Kidney (tissue), 14 donors: Measurements from ENCODE around the gene GRHL3. TPM values are rescaled to one million over a fixed set of nuclear protein-coding genes. Genes with fewer than 3 reads are reported as not detected.

Experiments
- DNase-seq, 5 donors: peaks; one replicate each; pipeline ENCODE4 v3.0.0-alpha.2; 2013 to 2020
- FAIRE-seq: peaks from 2 replicates; lab custom pipeline; 2012; peaks lifted over from hg19 to GRCh38; lab: Jason Lieb, UNC
- H3K27ac ChIP-seq, 2 donors: one replicate each; pipeline ENCODE4 v1.7.0; 2013; ENCODE audit warnings: low read depth in 2 of 2, low read length in 2 of 2, inconsistent platforms in 1 of 2
- H3K27me3 ChIP-seq: one replicate; pipeline ENCODE4 v1.7.1; 2013; ENCODE audit warnings: low read length, inconsistent platforms; ENCODE audit not compliant: control insufficient read depth, insufficient read depth
- H3K36me3 ChIP-seq, 3 donors: one replicate each; pipeline versions ENCODE4 v1.7.0 to v1.7.1; 2013; ENCODE audit warnings: low read length in 3 of 3, control low read depth in 1 of 3, inconsistent platforms in 1 of 3; ENCODE audit not compliant: insufficient read depth in 3 of 3, control insufficient read depth in 2 of 3
- H3K4me1 ChIP-seq, 3 donors: one replicate each; pipeline versions ENCODE4 v1.7.0 to v1.7.1; 2013; ENCODE audit warnings: low read length in 3 of 3, inconsistent platforms in 1 of 3, low read depth in 1 of 3; ENCODE audit not compliant: control insufficient read depth in 2 of 3, insufficient read depth in 2 of 3
- H3K4me3 ChIP-seq, 3 donors: one replicate each; pipeline versions ENCODE4 v1.7.0 to v1.8.1; 2013; ENCODE audit warnings: low read length in 3 of 3, control low read depth in 1 of 3, inconsistent platforms in 1 of 3
- H3K9ac ChIP-seq, 3 donors: one replicate each; pipeline versions ENCODE4 v1.7.0 to v1.7.1; 2013; ENCODE audit warnings: low read length in 3 of 3, control low read depth in 1 of 3, inconsistent platforms in 1 of 3
- H3K9me3 ChIP-seq, 3 donors: one replicate each; pipeline versions ENCODE4 v1.7.0 to v1.7.1; 2013; ENCODE audit warnings: low read length in 3 of 3, control low read depth in 1 of 3, inconsistent platforms in 1 of 3; ENCODE audit not compliant: control insufficient read depth in 2 of 3, insufficient read depth in 1 of 3
- CTCF ChIP-seq: IDR thresholded peaks from 3 replicates; pipeline ENCODE4 v1.5.1; 2012; ENCODE audit warnings: mild to moderate bottlenecking, moderate library complexity, borderline replicate concordance; ENCODE audit not compliant: insufficient read depth; ENCODE audit errors: extremely low read depth
- intact Hi-C: fragments of 100-400 bp; cut with DNase I; formaldehyde crosslinking; loops from one replicate; pipeline ENCODE4 v1.11.1; 2022
- polyA plus RNA-seq: library from polyadenylated mRNA; stranded (reverse); fragments of 350-450 nt; fragmentation: Illumina TruSeq; extraction: RNeasy Lipid Tissue Mini Kit (QIAGEN cat#74804); gene quantifications from one replicate; pipeline ENCODE4 v1.2.3, GENCODE V29; 2014; ENCODE audit warnings: low read depth, low replicate concordance; ENCODE audit not compliant: insufficient read depth
- total RNA-seq: library from RNA; stranded (reverse); fragmentation: NEBNext Ultra II Directional; extraction: Animal tissue kit (Norgen Biotek cat#: 25700); gene quantifications from one replicate; pipeline ENCODE4 v1.2.1, GENCODE V29; 2021
- donor health status: control.
- donor health status: control.
- donor health status: control.
- donor health status: control.
- donor health status: control.
- donor health status: DM: yes; HTN: yes; CAD: no.
- donor health status: Normal renal cell carcinoma (clear cell type).

GRHL3 gene
- total and polyA plus RNA-seq, 2 donors from 2014 or later, result 0.32 to 1.7 TPM

GRCh38 chr1:24317081-24317480 is 2.1 kb upstream of the GRHL3 start:
- Histone ChIP-seq H3K27ac (no peak overlapping the region), H3K27me3 (no peaks in the 10 kb centered on the region), H3K9ac (no peak overlapping the region), H3K36me3 (no peaks in the 10 kb centered on the region), H3K9me3 (no peaks in the 10 kb centered on the region), H3K4me1 (peaks cover 0 to 7% (median 0%) of the 10 kb centered on the region in 3 donors), H3K4me3 (no peak overlapping the region)
- FAIRE-seq (no peak), DNase-seq (no peak)
- intact Hi-C loops, result no loop called here
- no peak for TF ChIP-seq CTCF

- Histone ChIP-seq H3K27ac (no peak overlapping the region), H3K9ac (no peak overlapping the region), H3K27me3 (no peaks in the 10 kb centered on the region), H3K36me3 (no peaks in the 10 kb centered on the region), H3K9me3 (no peaks in the 10 kb centered on the region), H3K4me3 (no peak overlapping the region), H3K4me1 (peaks cover 0 to 7% (median 0%) of the 10 kb centered on the region in 3 donors)
- intact Hi-C loops, result no loop called here
- FAIRE-seq (no peak), DNase-seq (peak in 1 of 5 donors; percentile 57)
- no peak for TF ChIP-seq CTCF
Measured at GRCh38 chr1:24317956-24318614, 1.1 kb upstream of the GRHL3 start.

- intact Hi-C loops, result no loop called here
Measured at GRCh38 chr1:24318615-24319311, 394 bp upstream of the GRHL3 start.

More at GRCh38 chr1:24318615-24319311, 394 bp upstream of the GRHL3 start:
- H3K9ac ChIP-seq, result no peak overlapping the region
- H3K4me3 ChIP-seq, result peak overlapping the region in 1 of 3 donors; percentile 53
- H3K27me3 ChIP-seq, result no peaks in the 10 kb centered on the region
- no peaks in the 10 kb centered on the region for H3K9me3 ChIP-seq
- DNase-seq, result no peak
- TF ChIP-seq CTCF, result no peak
- H3K4me1 ChIP-seq, result peaks cover 0 to 7% (median 0%) of the 10 kb centered on the region in 3 donors
- no peaks in the 10 kb centered on the region for H3K36me3 ChIP-seq
- no peak for FAIRE-seq
- H3K27ac ChIP-seq, result no peak overlapping the region
